ENCODE measurements around the gene KRTAP9-6. TPM values are rescaled to one million over a fixed set of nuclear protein-coding genes. Genes with fewer than 3 reads are reported as not detected.

The KRTAP9-6 gene
- total RNA-seq, 1 experiment from 2014 or later, result not detected

GRCh38 chr17:41287050-41287449, 21.9 kb downstream of the KRTAP9-6 start:
- ChIA-PET CTCF (interaction anchor here (1.1 kb wide), 1 partner anchor 431 kb away, joined by 3 read pairs; no protein-coding TSS in a partner anchor), RAD21 (ENCODE audit: low non-redundant PET in 1 of 2, low total read pairs in 2 of 2, uncharacterized antibody in 2 of 2, unreplicated experiment in 2 of 2) (no interaction called here), POLR2A (no interaction called here)
- intact Hi-C loops (cut with micrococcal nuclease), result no loop called here
- Histone ChIP-seq H3K4me2 (ENCODE audit: low read length) (no peak overlapping the region), H3K4me1 (ENCODE audit: control insufficient read depth in 1 of 2, insufficient read depth in 2 of 2, low read length in 2 of 2) (no peaks in the 10 kb centered on the region), H3K4me3 (replicated peaks in 1 of 2; ENCODE audit: low read depth in 1 of 2, low read length in 2 of 2) (no peak overlapping the region), H2AFZ (ENCODE audit: low read depth, low read length, poor library complexity, severe bottlenecking) (no peak overlapping the region), H3K27ac (ENCODE audit: low read depth, low read length) (no peak overlapping the region), H3K9ac (ENCODE audit: low read length) (no peak overlapping the region), H3K9me3 (ENCODE audit: control insufficient read depth in 1 of 2, insufficient read depth in 1 of 2, low read depth in 1 of 2, low read length in 2 of 2) (no peaks in the 10 kb centered on the region; a peak in 1 of 4 replicates), H3K27me3 (ENCODE audit: insufficient read depth, low read length) (no peaks in the 10 kb centered on the region), H3K36me3 (ENCODE audit: control insufficient read depth in 1 of 2, insufficient read depth in 2 of 2, low read length in 2 of 2) (no peaks in the 10 kb centered on the region), H3K9me2 (ENCODE audit: insufficient read depth) (no peaks in the 10 kb centered on the region), H4K20me1 (ENCODE audit: insufficient read depth) (no peaks in the 10 kb centered on the region), H3K79me2 (ENCODE audit: insufficient read depth, low read length) (no peaks in the 10 kb centered on the region)
- DNase-seq (ENCODE audit: low read depth, low spot score) (no peak), ATAC-seq (no peak)
- TF ChIP-seq TCF7L2 (IDR thresholded peaks at IDR 0.05; ENCODE audit: borderline replicate concordance, extremely low read depth, insufficient read depth, insufficient read length) (no peak), RAD21 (IDR thresholded peaks at IDR 0.05; ENCODE audit: low read depth) (no peak), EZH2phosphoT487 (IDR thresholded peaks at IDR 0.05; ENCODE audit: borderline replicate concordance) (no peak), REST (IDR thresholded peaks at IDR 0.05; ENCODE audit: low read depth) (no peak), JUND (IDR thresholded peaks at IDR 0.05) (no peak), SP1 (IDR thresholded peaks at IDR 0.05; ENCODE audit: low read depth) (no peak), POLR2AphosphoS5 (IDR thresholded peaks at IDR 0.05; ENCODE audit: low read depth, low read length) (no peak), ZFX (IDR thresholded peaks at IDR 0.05) (no peak), EGR1 (IDR thresholded peaks at IDR 0.05; ENCODE audit: low read depth) (no peak)
- TF ChIP-seq, protein P1, sequence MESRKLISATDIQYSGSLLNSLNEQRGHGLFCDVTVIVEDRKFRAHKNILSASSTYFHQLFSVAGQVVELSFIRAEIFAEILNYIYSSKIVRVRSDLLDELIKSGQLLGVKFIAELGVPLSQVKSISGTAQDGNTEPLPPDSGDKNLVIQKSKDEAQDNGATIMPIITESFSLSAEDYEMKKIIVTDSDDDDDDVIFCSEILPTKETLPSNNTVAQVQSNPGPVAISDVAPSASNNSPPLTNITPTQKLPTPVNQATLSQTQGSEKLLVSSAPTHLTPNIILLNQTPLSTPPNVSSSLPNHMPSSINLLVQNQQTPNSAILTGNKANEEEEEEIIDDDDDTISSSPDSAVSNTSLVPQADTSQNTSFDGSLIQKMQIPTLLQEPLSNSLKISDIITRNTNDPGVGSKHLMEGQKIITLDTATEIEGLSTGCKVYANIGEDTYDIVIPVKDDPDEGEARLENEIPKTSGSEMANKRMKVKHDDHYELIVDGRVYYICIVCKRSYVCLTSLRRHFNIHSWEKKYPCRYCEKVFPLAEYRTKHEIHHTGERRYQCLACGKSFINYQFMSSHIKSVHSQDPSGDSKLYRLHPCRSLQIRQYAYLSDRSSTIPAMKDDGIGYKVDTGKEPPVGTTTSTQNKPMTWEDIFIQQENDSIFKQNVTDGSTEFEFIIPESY (IDR thresholded peaks at IDR 0.05; ENCODE audit: extremely low read depth, insufficient replicate concordance, low read length), result no peak
- TF ChIP-seq, protein P2, sequence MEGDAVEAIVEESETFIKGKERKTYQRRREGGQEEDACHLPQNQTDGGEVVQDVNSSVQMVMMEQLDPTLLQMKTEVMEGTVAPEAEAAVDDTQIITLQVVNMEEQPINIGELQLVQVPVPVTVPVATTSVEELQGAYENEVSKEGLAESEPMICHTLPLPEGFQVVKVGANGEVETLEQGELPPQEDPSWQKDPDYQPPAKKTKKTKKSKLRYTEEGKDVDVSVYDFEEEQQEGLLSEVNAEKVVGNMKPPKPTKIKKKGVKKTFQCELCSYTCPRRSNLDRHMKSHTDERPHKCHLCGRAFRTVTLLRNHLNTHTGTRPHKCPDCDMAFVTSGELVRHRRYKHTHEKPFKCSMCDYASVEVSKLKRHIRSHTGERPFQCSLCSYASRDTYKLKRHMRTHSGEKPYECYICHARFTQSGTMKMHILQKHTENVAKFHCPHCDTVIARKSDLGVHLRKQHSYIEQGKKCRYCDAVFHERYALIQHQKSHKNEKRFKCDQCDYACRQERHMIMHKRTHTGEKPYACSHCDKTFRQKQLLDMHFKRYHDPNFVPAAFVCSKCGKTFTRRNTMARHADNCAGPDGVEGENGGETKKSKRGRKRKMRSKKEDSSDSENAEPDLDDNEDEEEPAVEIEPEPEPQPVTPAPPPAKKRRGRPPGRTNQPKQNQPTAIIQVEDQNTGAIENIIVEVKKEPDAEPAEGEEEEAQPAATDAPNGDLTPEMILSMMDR (IDR thresholded peaks at IDR 0.05 in 2 of 3, conservative IDR thresholded peaks at IDR 0.05 in 1 of 3; ENCODE audit: borderline replicate concordance in 1 of 3, insufficient read depth in 1 of 3, low read depth in 2 of 3, low read length in 2 of 3), result no peak
- no TSS peak for BruUV-seq (replicated peaks)
